GM13976 (cell line): ENCODE measurements around the gene MT1E.
A peak's percentile ranks its signal among the peaks of the same experiment; 100 is the strongest.
"Not testable (repeated sequence)": the region's sequence is repeated elsewhere in the genome, so short reads cannot be mapped to it uniquely, and the experiment has no call there.

Source experiments
- DNase-seq: peaks from one replicate; pipeline ENCODE4 v3.0.0; 2012; ENCODE audit warnings: low spot score
- in situ Hi-C: fragments of 300-500 bp; cut with MboI; formaldehyde crosslinking; loops from one replicate; pipeline ENCODE4 v1.12.0; 2022; ENCODE audit warnings: low sequenced_read_pairs, mixed read lengths, inconsistent platforms; ENCODE audit not compliant: unreplicated experiment
- TF ChIP-seq, protein P1 (sequence below): IDR thresholded peaks from 2 replicates; pipeline ENCODE4 v1.5.1; 2012; ENCODE audit warnings: borderline replicate concordance, mild to moderate bottlenecking; ENCODE audit not compliant: insufficient read depth; ENCODE audit errors: extremely low read depth, missing control alignments, control extremely low read depth

The MT1E gene

DNA sequence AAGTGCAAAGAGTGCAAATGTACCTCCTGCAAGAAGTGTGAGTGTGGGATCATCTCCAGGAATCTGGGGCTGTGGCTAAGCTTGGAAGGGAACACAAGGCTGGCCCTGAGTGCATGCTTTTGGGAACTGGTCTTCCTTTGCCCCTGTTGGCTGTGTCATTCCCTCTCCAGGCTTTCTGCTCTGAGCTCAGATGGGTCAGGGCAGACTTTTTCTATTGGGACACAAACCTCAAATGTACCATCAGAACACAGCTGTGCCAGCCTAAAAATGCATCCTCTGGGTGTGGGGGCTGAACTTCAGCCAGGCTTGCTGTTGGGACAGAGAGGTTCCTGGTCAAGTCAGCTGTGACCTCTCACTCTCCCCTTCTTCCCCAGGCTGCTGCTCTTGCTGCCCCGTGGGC lies 27.0 kb downstream of the MT1E start:
- in situ Hi-C loops, result no loop called here
- TF ChIP-seq, protein P1, sequence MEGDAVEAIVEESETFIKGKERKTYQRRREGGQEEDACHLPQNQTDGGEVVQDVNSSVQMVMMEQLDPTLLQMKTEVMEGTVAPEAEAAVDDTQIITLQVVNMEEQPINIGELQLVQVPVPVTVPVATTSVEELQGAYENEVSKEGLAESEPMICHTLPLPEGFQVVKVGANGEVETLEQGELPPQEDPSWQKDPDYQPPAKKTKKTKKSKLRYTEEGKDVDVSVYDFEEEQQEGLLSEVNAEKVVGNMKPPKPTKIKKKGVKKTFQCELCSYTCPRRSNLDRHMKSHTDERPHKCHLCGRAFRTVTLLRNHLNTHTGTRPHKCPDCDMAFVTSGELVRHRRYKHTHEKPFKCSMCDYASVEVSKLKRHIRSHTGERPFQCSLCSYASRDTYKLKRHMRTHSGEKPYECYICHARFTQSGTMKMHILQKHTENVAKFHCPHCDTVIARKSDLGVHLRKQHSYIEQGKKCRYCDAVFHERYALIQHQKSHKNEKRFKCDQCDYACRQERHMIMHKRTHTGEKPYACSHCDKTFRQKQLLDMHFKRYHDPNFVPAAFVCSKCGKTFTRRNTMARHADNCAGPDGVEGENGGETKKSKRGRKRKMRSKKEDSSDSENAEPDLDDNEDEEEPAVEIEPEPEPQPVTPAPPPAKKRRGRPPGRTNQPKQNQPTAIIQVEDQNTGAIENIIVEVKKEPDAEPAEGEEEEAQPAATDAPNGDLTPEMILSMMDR, result no peak

DNA sequence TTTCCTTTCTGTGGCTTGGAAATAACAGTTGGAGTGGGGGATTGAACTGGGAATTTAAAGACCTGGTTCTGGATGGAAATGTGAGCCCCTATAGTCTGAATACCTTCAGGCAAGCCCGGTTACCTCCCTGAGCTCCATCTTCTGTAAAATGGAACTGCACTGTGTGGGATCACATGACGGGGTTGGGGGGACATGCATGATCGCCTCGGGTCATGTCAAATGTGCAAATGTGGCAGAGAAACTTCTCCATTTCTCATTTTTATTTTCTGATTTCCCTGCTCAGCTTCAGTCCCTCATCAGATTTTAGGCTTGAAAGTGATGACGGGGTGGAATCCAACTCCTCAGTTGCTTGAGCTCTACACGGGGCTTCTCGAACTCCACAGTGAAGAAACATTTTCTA lies 27.6 kb downstream of the MT1E start:
- in situ Hi-C loops, result no loop called here
- TF ChIP-seq, protein P1, result no peak
- no peak for DNase-seq

More for the DNA sequence above, 27.0 kb downstream of the MT1E start:
- no peak for DNase-seq

DNA sequence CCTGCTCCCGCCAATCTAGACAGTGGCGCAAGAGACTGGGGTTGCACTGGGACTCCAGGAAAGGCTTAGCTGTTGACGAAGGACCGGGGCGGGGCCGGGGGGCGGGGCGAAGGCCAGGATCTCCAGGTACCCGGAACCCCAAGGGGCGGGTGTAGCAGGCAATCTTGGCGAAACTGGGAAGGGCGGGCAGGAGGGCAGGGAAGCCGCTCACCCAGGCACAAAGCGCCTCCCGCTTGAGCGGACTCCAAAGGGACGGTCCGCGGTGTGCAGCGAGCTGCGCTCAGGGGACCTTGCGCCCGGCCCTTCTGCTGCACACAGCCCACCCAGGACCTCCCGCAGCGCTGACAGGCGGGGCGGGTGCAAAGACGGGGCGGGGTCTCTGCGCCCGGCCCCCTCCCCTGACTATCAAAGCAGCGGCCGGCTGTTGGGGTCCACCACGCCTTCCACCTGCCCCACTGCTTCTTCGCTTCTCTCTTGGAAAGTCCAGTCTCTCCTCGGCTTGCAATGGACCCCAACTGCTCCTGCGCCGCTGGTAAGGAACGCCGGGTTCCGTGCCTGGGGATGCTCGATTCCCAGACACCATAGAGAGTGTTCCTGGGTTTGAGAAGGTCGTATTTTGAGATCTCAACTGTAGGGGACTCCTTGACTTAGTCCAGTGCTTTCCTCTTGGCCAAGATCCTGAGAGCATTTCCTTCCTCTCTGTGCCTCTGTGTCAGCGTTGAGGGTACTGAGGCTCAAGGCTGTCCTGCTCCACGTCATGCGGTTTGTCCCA lies 32.2 kb downstream of the MT1E start, which contains the start of gene MT1F:
MT1F (plus strand) TSS at position 405 of the 772 bp plus-strand sequence; CDS start at position 505, 100 bp downstream.
- in situ Hi-C loops, result no loop called here
- DNase-seq, result peak; percentile 47
- TF ChIP-seq, protein P1, result no peak

DNA sequence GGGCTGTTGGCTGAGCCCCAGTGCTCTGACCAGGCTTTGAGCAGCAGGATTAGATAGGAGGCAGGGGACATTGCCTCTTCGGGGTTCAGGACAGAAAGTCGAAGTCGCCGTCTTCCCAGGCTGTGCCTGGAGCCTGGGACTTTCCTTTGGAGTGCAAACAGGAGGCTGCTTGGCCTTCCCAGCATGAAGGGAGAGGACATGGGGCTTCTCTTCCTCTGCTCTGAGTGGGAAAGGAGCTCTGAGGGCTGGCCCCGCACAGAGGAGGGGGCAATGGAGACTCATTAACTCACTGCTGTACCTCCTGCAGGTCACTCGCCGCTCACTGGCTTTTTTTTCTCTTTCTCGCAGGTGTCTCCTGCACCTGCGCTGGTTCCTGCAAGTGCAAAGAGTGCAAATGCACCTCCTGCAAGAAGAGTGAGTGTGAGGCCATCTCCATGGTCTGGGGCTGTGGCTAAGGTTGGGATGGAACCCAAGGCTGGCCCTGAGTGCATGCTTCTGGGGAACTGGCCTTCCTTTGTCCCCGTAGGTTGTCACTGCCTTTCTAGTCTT lies 32.8 kb downstream of the MT1E start:
- DNase-seq, result no peak
- in situ Hi-C loops, result no loop called here
- TF ChIP-seq, protein P1, result no peak

DNA sequence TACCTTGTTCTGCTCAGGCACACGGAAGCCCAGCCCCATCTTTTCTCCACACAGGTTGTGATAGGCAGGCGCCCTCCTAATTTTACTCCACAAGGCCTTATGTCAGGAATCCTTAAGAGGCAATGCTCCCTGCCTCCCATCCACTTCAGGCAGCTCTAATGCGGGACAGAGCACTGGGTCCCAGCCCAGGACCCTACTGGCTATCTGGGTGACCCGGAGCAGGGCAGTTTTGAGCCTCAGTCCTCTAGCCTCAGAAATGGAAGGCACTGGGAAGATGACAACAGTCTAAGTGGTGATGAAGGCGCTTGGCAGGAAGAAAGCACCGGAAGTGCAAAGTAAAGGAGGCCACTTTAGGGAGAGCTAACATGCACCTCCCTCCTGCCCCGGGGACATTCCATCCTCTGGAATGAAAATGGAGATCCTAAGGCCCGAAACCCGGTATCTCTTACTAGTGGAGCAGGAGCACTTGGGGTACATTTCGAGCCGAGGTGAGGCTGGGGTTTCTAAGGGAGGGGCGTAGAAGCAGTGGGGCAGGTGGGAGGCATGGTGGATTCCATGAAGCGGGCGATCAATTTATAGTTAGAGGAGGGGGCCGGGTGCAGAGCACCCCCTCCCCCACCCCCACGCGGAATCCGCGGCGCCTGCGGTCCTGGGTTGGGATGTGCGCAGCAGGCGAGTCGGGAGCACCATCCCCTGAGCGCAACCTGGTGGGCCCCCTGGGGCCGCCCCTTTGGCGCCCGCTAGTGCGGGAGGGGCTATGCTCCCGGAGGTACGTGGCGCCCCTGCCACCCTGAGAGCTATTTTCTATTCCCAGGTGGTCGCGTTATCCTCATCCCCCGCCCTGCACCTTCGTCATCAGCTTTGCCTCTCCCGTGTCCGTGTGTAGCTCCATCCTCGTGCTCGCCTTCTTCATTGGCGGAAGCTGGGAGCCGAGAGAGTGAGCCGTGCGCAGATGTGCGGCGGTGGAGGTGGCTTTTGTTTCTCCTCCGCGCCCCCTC lies 37.1 kb downstream of the MT1E start:
- TF ChIP-seq, protein P1, result no peak

DNA sequence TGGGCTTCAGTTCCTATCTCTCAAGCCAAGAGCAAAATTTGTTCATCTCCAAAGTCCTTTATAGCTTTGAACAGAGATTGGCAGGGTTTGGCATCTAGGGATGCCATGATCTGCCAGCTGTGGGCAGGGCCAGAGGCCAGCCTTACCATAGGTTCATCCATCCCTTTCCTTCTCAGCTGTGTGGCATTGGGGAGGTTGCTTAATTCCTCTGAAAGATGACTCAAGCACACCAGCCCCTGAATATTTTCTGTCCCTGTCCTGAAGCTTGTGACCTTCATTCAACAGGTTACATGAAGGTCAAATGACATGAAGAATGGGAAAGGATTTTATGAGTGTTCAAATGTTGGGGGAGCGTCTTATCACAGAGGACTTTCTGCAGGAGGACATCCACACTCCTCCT lies 38.9 kb downstream of the MT1E start:
- DNase-seq, result no peak
- TF ChIP-seq, protein P1, result no peak
- in situ Hi-C loops, result no loop called here

More for the DNA sequence above, 37.1 kb downstream of the MT1E start:
- in situ Hi-C loops, result no loop called here
- DNase-seq, result no peak

DNA sequence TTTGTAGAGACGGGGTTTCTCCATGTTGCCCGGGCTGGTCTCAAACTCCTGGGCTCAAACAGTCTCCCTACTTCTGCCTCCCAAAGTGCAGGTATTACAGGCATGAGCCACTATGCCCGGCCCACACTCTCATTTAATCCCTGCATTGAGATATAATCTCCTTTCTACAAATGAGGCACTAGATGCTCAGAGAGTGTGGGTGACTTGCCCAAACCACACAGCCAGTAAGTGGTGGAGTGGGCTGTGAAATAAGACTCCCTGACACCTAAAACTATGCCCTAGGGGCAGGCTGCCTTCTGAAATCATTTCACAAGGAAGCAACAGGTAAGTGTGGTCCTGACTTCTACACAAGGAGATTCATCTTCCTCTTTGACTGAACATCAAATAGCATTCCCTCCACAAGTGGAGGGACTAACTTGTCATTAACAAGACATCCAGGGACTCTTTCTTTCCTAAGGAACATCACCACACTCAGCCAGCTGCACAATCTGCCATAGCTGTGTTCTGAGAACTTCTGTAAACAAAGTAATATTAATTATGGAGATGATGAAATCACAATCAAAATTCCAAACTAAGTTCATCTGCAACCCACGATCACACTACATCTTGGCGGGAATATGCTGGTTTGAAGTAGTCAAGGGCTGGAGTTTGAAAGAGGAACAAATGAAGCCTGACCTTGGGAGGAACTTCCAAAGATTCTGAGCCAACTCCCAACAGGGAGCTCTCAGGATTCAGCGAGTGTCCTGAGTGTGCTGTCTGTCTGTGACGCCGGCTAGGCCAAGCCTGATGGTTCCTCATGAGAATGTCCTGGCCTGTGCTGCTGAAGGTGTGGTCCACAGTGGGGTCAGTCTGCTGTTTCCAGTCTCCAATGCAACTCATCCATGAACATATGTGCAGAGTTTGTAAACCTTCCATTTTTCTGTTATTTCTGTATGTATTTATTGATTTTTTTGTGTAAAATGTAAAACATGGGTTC lies 40.0 kb downstream of the MT1E start:
- DNase-seq, in situ Hi-C loops: not testable (repeated sequence)
